ENCODE data around the gene CANT1.
"Not testable (repeated sequence)": the region's sequence is repeated elsewhere in the genome, so short reads cannot be mapped to it uniquely, and the experiment has no call there.

CANT1 gene

DNA sequence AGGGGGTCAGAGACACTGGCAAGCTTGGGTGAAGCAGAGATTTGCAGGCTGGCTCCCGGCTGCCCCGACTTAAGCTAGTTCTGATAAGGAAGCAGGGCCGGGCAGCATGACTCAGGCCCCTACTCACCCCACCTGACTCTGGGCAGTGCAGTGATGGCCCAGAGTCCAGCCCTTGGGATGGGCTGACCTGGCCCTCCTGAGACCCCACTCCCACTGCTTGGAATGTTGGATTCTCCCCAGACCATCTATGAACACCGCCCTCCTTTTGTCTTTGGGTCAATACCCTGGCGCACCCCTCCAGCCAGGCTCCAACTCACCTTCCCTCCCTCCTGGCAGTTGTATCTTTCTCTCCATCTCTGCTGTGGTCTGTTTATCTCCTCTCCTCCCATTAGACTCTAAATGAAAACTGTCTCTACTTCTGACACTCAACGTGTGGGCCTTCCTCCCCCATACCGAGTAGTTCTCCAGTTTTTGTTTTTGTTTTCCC lies 50.9 kb downstream of the CANT1 start:
- no peak for DNase-seq (ENCODE audit: low spot score)

DNA sequence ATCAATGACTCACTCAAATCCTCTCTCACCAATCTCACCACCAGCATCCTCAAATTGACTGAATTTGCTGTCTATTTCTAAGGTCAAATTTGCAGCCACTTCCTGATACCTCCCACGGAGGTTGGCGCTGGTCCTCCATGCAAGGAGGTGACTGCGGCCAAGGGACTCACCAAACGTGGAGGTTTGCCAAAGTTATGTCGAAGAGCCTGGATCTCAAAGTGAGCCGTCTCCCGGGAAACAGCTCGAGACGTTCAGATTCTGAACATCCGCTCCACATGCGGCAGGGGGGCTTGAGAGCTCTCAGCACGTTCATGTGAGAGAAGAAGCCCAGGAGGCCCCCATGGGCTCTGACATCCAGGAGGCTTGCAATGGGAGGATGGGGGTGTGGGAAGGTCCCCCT lies 52.4 kb downstream of the CANT1 start:
- DNase-seq (ENCODE audit: low spot score) = no peak

DNA sequence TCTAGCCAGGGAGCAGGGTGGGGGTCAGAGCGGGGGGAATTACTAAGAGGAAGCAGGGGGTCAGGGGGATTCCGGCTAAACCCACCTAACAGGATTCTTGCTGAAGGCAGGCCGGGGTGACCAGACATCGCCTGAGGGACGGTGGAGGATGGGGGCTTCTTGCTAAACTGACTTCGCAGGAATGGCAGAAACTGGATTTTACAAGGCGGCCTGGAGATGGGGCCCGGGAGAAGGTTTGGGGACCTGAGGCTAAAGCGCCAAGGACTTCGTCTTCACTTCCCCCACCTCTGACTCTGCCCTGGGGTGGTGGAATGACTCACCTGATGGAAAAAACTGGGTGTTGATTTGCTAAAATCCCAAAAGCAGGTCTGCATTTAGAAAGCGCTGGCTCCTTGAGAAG lies 53.3 kb downstream of the CANT1 start:
- DNase-seq (ENCODE audit: low spot score) = no peak

DNA sequence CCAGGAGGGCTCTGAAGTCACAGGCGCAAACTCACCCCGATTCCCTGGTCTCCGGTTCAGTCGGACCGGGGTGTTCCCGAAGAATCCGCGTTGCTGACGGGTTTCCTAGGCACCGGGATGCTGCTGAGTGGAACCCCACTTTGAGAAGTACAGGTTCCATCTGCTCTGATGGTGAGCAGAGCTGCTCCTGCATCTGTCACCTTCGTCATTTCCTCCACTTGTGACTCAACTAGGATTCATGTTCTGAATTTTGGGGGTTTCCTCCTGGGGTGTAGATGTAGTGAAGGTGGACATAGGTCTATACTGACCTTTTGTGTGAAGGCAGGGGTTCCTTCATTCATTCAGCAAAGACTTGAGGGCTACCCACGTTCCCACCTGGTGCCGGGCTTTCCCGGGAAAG lies 54.9 kb downstream of the CANT1 start:
- DNase-seq (ENCODE audit: low spot score) = no peak

DNA sequence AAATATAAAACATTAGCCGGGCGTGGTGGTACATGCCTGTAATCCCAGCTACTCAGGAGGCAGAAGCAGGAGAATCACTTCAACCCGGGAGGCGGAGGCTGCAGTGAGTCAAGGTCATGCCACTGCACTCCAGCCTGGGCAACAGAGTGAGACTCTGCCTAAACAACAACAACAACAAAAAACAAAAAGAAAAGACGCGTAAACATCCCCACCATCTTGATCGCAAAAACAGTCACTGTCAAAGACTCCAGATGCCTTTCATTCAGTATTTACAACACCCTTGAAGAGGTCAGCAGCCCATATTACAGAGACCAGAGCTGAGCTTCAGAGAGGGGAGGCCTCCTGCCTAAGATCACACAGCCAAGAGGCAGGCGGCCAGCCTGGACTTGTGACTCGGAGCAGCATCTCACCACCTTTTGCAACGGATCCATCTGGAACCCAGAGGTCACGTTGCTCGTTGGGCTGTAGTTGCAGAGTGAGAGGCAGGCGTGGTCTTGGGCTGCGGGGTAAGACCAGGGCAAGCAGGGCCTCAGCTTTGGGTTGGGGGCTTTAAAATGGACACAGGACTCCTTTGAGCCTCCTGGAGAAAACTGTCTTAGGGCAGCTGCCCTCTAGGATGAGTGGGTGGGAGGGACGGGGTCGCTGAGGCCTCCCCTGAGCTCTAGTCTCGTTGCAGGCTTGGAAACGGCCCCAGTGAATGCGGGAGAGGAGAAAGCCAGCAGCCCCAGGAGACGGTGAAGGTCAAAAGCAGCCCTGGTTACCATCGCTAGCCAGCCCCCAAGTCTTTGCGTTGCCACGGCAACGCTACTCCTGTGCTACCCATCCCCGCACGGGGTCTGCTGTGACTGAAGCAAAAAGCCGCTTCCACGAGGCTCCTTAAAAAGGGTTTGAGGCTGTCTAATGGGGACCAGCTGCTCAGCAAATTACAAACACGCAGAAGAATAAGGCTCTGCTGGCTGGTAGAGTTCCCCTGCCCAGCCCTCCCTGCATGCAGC lies 55.9 kb downstream of the CANT1 start:
- DNase-seq (ENCODE audit: low spot score) = no peak

DNA sequence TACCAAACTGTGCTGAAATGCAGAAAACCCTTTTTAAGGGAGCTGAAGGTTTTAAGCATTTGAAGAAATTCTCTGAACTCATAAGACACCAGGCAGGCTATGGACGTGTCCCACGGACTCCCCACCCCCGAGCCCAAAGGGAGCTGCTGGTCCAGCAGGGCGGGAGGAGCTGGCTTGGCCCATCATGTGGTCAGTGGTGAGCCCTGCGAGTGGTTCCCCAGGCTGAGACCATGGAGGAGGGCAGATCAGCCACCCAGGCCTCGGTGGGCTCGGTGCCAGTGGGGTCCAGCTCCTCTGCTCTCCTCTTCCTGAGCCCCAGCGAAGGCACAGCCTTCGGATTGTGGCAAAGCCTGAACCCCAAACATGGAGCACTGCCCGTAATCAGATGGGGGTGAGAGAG lies 56.9 kb downstream of the CANT1 start:
- DNase-seq (ENCODE audit: low spot score) = no peak

DNA sequence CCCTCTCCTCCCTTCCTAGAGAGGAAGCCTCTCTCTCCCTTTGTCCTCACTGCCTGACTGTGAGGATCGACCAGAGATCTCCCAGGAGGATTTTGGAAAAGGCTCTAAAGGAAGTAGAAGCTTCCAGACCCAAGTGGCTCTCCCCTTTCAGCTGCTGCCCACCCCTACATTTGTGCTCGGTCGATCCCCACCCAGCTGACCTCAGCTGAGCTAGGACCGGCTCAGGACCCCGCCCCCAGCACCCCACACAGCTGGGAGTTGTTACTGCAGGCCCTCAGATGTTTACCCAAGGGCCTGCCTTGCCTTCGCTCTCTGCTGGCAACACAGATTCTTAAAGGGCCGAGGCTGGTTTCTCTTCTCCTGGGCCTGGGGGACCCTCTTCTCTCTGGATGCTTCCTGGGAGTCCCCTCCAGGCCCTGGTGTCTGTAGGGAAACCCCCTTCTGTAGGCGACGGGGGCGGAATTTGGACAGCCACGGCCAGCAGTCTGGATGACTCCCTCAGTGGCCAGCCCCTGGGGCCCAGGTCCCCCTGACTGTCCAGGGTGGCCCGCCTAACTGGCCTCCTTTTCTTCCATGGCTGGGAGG lies 57.5 kb downstream of the CANT1 start:
- no peak for DNase-seq (ENCODE audit: low spot score)

DNA sequence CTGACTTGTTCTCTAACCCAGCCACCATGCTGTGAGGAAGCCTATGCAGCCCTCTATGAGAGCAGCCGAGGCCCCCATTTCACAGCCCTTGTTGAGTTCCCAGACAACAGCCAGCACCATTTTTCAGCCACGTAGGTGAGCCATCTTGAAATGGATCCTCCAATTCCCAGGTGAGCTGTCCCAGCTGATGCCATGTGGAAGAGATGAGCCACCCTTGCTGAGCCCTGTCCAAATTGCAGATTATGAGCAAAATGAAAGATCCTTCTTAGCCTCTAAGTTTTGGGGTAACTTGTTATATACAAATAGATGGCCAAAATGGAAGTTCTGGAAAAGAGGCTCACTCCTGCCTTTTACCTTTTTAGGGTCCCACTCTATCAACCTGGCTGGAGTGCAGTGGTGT lies 58.7 kb downstream of the CANT1 start:
- DNase-seq (ENCODE audit: low spot score) = no peak

DNA sequence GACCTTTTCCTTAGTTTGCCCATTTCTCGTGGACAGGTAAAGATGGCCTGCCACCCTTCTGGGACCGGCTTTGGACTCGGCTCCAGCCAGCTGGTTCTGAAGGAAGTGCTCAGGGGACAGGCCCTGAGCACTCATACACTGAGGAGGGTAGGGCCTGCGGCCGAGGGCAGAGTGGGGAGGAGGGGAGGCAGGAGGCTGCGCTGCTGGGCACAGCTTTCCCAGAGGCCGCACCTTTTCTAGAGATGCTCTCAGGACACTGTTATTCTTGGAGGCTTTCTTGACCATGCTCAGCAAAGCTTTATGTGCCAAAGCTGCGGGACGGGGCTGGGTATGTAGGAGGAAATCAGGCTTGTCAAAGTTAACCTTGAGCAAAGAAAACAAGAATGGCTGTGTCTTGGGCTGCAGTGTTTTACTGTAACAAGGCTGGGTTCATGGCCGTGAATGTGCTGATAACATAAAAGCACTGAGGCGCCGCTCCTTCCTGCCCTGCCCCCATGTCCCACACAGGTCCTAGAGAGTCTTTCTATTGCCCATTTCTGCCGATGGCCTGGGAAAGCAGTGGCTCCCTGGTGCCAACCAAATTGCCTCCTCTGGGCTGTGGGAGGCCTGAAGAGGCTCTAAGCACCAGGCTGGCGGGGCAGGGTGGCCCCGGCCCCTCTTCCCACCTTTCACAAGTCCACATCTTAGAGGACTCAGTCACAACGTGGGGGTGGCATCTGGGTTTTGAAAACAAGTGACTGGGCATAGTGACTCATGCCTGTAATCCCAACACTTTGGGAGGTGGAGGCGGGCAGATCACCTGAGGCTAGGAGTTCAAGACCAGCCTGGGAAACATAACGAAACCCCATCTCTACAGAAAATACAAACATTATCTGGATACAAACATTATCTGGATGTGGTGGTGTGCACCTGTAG lies 62.1 kb downstream of the CANT1 start:
- no peak for DNase-seq (ENCODE audit: low spot score)

DNA sequence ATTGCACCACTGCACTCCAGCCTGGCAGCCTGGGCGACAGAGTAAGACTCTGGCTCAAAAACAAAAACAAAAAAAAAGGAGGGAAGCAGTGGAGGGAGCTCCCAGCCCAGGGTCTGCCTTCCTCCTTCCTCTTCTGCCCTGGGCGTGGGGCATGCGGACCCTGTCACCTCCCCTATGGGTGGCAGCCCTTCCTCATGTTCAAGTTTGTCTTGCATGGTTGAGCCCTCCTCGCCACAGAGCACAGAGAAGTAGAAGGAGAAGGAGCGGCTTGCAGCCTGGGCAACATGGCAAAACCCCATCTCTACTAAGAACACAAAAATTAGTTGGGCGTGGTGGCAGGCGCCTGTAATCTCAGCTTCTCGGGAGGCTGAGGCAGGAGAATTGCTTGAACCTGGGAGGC lies 62.9 kb downstream of the CANT1 start:
- no peak for DNase-seq (ENCODE audit: low spot score)

DNA sequence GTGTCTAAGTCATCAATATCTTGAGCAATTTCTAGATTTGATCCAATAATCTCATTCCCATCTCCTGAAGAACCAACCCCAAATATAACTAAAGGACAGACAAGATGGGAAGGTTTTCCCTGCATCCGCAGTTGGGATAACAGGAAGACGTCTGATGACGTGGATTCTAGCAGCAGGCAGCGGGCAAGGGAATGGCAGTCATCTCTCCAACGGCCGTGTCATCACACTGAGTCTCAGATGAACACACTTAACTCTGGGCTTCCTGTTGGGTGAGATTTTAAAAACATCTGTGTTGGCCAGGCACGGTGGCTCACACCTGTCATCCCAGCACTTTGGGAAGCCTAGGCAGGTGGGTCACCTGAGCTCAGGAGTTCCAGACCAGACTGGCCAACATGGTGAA lies 63.4 kb downstream of the CANT1 start:
- no peak for DNase-seq (ENCODE audit: low spot score)

DNA sequence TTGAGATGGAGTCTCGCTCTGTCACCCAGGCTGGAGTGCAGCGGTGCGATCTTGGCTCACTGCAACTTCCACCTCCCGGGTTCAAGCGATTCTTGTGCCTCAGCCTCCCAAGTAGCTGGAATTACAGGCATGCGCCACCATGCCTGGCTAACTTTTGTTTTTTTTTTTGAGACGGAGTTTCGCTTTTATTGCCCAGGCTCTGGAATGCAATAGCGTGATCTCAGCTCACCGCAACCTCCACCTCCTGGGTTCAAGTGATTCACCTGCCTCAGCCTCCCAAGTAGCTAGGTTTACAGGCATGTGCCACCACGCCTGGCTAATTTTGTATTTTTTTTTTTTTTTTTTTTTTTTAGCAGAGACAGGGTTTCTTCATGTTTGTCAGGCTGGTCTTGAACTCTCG lies 64.1 kb downstream of the CANT1 start:
- not testable (repeated sequence) for DNase-seq (ENCODE audit: low spot score)

DNA sequence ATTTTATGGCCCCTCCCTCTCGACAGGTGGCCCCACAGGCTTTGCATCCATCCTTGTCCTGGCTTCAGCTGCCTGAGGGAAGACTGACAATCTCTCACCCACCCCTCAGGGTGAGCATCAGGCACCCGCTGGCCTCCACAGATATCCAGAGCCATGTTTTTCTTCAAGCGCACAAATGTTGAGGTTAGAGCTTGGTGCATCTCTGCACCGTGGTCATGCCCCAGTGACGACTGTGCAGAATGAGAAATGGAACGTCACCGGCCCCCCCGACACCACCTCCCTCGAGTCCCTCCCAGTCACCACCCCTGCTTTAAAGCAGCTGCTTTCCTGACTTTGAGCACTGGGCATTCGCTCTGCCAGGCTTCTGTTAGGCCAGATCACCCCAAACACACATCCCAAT lies 64.6 kb downstream of the CANT1 start:
- DNase-seq (ENCODE audit: low spot score) = no peak

DNA sequence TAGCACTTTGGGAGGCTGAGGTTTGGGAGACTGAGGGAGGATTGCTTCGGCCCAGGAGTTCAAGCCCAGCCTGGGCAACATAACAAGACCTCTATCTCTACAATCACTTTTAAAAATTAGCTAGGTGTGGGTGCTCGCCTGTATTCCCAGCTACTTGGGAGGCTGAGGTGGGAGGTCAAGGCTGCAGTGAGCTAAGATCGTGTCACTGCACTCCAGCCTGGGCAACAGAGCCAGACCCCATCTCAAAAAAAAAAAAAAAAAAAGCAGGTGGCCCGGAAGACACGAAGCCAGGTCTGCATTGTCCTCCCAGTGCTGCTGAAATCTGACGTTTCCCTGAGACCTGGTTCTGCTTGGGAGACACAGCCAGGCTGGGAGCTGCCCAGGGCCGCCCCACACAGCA lies 65.5 kb downstream of the CANT1 start:
- DNase-seq (ENCODE audit: low spot score) = no peak

Measured in pons (tissue), 1 donor.